HG03045 (cell line): ENCODE results near the gene VANGL2.

Experiments
- ATAC-seq: cut with Tn5 transposase; IDR thresholded peaks from one replicate; pipeline ENCODE4 v1.9.1; 2021; ENCODE audit warnings: mild to moderate bottlenecking, moderate library complexity; ENCODE audit not compliant: unreplicated experiment

VANGL2 gene

DNA sequence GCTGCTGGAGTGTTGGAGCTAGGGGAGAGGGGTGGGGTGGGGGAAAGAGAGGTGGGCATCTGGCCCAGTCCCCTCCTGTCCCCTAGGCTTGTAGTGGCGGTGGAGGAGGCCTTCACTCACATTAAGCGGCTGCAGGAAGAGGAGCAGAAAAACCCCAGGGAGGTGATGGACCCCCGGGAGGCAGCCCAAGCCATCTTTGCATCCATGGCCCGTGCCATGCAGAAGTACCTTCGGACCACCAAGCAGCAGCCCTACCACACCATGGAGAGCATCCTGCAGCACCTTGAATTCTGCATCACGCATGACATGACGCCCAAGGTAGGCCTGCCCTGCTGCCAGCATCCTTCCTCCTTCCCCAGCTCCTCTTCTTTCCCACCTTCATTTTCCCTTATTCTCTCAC lies 23.6 kb downstream of the VANGL2 start:
- ATAC-seq = no peak

DNA sequence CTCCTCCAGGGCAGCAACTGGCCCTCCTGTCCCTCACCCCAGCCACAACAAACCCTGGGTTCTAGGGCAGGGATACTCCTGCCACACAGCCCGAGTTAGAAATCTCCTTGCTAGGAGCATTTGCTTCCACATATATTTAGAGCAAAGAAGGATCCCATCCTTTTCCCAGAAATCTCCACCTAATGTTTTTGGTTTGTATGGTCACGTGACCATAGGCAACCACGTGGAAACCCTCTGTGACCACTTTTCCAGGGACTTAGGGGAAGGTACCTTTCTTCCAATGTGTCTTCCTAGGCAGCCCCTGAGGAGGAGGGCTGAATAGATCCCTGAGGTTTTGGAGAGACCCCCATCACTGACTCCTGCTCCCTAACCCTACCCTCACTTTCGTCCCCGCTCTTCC lies 25.5 kb downstream of the VANGL2 start:
- ATAC-seq = no peak

DNA sequence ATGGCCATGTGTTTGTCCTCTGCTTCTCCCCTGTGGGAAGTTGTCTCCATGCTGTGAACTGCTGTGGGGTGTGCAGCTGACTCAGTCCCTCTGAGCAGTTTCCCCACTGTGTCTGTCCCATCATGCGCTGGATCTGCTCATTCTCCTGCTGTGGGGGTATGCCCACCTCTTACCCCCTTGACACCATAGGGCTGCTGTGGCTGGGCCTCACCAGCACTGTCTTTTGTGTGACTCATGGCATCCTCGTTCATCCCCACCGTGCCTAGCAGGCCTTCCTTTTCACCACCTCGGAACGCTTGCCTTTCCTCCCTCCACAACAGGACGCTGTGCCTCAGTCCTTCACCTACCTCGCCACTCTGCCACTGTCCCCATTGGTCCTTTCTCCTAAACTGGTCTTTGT lies 27.3 kb downstream of the VANGL2 start:
- ATAC-seq = no peak

DNA sequence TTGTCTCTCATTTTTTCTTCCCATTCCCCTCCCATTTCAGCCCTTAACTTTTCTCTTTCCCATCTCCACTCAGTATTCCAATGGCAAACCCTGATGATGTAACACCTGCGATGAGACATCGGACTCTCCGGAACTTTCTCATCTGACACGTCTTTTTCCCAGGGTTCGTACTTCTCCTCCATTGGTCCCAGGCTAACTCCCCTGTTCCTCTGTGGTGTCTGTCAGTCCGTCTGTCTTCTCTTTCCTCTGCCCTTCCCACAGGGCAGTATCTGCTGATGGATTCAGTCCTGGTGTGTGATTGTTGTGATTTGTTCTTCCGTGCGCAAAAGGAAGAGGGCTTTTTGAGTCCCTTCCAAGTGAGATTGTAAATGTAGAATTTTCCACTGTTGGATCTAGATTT lies 27.7 kb downstream of the VANGL2 start:
- no peak for ATAC-seq

DNA sequence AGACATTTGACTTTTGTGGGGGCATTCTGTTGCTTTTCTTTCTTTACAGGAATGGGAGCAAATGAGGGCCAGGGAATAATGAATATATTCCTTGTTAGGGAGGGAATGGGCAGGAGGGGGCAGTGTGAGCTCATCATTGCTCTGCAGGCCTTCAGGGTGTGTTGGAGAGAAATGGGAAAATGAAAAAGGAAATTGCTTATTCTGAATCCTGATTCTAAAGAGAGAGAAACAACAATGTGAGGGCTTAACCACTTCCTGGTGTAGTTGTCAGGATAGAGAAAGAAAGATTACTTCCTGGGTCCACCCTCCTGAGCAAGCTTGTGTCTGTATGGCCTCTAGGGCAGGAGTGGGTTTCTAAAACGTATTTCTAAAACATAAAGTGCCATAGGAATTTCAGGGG lies 28.3 kb downstream of the VANGL2 start:
- no peak for ATAC-seq

DNA sequence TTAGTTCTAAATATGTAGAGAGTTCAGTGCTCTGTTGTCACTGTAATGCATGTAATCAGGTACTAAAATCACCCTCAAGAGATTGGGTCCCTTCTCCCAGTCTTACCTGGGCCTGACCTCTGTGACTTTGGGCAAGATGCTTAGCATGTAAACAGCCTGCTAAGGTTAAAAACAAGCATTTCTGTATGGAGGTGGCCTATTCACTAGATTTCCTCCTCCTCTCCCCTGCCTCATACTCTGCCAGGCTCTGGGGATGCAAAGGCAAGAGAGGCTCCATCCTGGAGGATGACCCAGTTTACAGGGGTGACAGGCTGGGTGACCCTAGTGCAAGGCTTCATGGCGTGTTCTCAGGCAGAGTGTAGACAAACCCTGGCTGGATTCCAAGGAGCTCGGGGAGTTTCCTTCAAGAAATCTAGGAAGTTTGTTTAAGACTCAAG lies 28.8 kb downstream of the VANGL2 start:
- no peak for ATAC-seq

DNA sequence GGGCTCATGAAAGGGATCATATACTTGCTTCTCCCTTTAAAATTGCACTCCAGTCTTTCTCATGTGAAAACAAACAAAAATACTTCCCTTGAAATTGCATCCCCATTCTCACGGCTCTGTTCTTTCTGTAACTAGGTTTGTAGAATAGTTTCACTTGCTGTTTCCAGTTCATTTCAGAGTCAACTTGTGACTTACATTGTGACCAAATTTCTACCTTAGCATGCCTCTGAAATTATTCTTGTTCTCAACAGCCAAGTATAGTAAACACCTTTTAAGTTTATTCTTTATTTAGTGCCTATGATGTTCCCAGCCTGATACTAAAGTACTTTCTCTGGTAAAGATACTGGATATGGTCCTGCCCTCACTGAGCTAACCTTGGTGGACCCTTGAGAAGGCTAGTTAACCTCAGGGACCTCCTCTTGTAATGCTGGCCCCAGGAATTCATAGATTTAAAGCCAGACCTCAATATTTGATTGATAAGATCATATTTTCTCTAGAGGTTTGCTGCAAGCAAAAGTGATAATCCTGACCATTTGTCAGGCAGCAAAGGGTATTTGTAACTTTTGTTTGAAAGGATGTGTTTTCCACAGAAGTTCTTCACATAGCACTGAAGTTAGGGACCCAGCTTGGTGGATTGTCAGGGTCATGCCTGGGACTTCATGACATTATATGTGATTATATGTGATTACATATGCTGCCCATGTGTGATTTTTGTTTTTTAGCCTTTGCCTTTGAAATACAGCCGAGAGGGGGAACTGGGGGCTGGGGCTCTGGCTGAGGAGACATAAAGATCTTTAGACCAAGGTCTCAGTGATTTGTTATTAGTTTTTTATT lies 29.6 kb downstream of the VANGL2 start:
- peak; percentile 46 for ATAC-seq

DNA sequence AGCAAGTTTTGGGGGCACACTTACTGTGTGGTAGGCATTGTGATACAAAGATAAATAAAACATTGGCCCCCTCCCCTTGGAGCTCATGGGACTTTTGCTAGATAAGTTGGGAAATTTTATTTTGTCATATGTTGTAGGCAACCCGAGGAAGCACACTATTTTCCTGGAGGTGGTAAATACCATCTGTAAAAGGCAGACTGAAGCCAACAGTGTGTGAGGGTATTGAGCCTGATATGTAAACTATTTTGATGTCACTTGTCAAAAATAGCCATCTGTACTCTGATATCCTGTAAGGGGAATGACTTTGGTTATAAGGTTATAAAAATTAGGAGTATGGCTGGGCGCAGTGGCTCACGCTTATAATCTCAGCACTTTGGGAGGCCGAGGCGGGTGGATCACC lies 30.6 kb downstream of the VANGL2 start:
- ATAC-seq = no peak

DNA sequence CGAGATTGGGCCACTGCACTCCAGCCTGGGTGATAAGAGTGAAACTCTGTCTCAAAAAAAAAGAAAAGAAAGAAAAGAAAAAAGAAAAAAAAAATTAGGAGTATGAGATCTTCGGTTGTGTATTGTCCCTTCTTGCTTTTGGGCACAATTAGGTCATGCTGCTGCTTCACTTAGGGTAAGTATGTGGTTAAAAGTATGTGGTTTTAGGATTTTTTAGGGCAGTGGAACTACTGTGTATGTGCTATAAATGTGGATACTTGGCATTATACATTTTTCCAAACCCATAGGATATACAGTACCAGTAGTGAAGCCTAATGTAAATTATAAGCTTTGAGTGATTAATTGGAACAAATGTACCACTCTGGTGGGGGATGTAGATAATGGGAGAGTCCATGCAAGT lies 31.2 kb downstream of the VANGL2 start:
- ATAC-seq = no peak

DNA sequence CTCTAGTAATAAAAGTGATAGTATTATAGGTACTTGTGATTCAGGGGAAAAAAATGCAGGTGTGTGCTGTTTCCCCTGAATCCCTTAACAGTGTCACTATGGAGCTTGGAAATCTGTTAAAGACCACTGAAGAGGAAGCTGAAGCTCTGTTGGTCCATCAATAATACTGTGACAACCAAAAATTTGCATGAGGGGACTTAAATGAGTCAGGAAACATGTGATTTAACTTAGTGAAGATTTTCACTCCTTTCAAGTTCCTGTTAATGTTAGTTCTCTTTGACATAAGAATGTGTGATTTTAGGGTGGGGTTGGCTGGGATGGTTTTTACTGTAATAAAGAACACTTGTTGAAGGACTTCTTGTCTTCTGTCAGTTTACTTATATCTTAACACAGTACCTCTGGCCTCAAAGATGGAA lies 32.0 kb downstream of the VANGL2 start:
- peak; percentile 45 for ATAC-seq

DNA sequence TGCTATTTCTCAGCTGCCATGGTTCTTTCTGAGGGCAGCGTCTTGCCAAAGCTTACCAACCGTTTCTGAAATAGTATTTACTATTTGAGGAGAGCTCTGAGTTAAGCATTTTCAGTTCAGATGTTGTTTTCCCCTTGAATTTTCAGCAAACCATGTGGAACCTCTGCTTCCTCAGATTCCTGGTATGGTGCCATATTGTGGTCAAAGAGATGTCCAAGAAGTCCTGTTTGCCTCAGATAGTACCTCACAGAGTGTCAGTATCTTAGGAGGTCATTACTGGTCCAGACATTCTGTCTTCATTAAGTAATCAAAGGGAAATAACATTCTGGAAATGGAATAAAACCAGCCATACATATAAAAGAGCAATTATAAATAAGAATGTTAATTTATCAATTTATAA lies 36.6 kb downstream of the VANGL2 start:
- no peak for ATAC-seq

DNA sequence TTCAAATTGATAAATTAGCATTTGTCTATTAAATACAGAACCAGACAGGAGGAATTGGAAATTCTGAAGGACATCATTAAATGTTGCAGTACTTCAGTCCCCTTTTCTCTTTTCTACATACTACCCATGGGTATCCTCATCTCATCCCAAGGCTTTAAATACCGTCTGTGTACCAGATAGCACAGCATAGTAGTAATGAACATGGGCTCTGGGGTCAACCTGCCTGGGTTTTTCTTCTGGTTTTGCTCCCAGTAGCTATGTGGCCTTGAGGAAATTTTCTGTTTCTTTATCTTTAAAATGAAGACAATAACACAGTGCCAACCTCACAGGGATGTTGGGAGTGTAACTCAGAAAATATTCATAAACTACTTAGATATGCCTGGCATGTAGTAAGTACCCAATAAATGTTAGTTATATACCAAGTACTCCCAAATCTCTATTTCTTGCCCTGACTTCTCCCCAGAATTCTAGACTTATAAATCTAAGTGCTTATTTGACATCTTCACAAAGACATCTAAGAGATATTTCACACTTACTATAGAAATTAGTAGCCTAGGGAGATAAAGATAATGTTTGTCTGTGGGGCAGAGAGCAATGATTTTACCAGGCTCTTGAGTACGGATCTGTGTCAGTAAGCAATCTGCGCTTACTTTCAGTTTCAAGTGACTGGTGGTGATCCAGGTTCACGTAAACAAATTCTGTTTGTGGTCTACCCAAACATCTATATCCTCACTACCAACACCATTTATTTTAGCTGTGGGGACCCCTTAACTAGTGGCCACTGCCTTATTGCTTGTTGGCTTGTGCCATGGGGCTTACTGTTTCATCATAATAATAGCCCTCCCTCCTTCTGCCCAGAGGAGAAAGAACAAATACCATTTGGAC lies 37.3 kb downstream of the VANGL2 start:
- peak; percentile 80 for ATAC-seq

DNA sequence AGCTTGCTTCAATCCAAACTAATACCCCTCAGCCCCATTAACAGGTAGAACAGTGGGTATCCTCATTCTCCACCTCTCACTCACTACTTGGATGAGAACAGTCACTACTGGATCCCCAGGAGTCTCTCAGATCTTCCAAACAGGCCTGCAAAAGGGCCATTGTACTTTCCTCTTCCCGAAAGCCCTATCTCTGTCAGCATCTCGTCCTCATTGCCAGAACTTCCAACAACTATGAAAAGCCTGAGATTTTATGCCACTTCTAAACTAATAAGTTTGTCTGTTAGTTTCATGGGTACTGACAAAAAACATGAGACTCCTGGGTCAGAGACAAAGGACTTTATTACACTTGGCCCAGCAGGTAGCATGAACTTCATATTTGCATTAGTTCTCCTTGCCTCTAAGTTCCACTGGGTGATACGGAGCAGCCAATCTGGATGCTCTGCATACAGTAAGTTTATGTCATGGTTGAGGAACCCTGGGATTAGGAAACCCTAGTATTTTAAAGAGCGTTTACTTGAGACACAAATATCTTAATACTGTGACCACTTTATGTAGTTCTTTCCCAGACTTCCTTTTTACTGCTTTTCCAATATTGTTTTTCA lies 38.1 kb downstream of the VANGL2 start:
- ATAC-seq = peak; percentile 13

DNA sequence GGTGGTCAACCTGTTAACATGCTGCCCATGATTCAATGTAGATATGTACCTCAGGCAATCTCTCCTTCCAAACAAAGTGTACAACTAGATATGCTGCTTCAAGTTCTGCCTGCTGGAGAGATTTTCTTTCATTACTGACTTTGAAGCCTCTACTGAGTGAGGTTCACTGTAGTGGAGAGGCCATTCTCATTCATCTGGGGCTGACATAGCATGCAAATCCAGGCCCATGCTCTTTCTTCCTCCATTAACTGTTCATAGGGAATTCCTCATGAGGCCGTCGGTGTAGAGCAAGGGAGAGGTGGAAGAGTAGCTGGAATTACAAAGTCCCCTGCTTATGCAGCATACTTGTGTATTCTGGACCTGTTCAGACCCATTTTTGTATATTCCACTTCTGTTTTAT lies 38.6 kb downstream of the VANGL2 start:
- ATAC-seq = no peak

DNA sequence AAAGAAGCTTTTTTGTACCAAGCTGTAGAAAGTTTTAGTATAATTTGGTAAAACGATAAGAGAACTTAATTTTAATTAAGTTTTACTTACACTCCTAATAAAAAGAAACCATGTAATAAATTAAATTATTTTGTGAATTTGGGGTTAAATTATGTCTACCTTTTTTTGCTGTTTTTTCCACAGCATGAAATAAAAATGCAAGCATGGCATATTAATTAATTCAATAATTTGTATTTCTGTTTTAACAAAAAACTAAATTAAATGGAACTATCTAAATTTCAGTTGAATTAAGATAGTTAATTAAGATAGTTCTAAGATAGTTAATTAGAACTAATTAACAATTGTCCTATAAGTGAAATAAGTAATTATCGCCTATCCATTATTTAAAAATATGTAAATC lies 39.4 kb downstream of the VANGL2 start:
- no peak for ATAC-seq

DNA sequence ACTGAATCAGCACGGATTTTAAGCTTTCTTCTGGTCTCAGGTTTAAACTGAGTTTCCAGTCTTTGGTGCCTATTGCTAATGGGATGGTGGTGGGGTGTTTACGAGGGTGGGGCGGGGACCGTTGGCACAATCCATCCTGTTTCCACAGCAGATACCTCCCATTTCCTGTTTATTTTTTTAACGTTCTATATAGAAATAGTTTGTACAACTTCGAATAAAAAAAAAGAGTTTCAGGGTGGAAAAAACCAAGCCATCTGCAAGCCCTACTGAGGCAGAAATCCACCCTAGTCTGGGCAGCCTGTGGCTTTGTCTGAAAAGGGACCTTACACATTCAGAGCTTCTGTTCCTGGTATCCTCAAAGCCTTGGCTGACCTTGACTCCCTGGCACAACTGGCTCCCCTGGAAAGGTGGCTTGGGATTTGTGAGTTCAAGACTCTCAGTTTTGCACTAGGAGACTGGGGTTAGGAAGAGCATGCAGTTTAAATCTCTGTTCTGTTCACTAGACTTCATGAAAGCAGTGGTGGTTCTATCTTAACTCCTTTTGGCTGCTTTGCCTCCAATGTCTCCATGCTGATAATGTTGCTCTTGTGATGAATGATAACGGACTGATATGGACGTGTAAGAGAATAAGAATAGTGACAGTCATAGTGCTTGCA lies 46.7 kb downstream of the VANGL2 start:
- ATAC-seq = no peak

DNA sequence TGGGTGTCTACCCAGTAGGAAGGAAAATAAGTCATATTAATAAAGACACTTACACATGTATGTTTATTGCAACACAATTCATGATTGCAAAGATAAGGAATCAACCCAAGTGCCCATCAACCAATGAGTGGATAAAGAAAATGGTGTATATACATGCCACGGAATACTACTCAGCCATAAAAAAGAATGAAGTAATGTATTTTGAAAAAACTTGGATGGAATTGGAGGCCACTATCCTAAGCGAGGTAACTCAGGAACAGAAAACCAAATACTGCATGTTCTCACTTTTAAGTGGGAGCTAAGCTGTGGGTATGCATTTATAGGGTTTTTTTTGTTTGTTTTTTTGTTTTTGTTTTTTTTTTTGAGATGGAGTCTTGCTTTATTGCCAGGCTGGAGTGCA lies 49.1 kb downstream of the VANGL2 start:
- ATAC-seq = no peak

DNA sequence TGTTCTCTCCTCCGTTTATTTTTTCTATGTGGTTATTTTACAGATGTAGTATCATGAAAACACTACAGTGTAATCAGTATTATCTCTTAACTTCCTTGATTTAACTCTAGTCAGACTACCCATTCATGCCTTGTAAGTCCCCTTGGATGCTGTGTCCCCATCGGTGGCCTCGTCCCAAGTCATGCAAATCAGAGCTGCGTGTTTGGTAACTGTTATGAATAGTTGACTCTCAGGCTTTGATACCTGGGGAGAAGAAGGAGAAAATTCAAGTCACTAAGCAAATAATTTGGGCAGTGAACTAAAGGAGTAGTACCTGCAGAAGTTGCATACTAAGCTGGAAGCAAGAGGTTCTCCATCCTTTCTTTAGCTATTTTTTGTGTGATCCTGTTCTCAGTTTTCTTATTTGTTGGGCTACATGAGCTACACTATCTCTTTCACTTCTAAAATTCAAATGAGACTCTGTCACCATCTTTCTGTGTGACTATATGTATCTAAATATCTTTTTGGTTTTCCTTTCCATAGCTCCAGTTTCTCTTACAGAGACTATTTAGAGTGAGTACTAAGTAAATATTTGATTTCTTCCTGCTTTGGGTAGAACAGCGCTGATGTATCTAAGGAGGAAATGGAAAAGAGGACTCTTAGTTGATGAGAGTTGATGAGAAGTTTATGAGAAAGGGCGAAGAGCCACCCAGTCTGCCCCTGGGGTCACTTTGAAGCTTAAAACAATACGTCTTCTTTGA lies 50.9 kb downstream of the VANGL2 start:
- no peak for ATAC-seq

DNA sequence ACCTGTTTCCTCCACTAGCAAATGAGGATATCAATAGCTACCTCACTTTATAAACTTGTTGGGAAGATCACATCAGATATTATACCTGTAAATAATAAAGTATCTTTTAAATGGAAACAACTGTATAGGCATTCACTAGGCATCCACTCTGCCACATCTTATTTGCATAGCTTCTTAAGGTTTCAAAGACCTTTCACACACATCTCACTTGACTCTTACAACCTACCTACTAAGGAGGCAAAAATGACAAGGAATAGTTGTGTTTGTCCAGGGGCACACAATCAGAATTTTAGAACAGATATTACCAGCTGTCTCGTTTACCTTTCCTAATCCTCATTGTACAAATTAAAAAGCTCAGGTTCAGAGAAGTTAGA lies 51.5 kb downstream of the VANGL2 start:
- ATAC-seq = no peak

DNA sequence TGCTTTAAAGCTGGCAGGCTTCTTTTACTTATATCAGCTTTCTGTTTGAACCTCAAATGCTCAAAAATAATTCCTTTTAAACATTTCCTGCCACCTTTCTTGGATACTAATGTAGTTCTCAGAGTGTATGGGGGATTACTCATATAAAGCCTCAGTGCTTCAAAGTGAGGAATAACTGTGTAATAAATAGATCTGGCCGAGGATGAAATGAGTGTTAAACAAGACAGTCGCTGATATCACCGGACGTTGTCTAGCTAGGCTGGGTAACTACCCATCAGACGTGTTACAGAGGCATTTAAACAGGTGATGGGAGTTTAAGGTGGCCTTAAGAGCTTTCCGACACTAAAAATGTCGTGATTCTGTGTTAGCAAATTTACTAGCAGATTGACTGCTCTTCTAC lies 53.1 kb downstream of the VANGL2 start:
- peak; percentile 43 for ATAC-seq
